Retinal pigment epithelial cell (primary cell): ENCODE data around the gene ACOXL.

Source experiments
- DNase-seq: peaks from one replicate; pipeline ENCODE4 v3.0.0-alpha.2; 2010; ENCODE audit warnings: low read depth
- H3K4me3 ChIP-seq: 2 replicates; pipeline ENCODE4 v1.5.1; 2011; ENCODE audit warnings: mild to moderate bottlenecking, low read length, control low read depth, moderate library complexity
- TF ChIP-seq, protein P1 (sequence below): conservative IDR thresholded peaks from 2 replicates; pipeline ENCODE4 v1.5.1; 2011; ENCODE audit warnings: low read depth, low read length, control low read depth, inconsistent platforms

The ACOXL gene

DNA sequence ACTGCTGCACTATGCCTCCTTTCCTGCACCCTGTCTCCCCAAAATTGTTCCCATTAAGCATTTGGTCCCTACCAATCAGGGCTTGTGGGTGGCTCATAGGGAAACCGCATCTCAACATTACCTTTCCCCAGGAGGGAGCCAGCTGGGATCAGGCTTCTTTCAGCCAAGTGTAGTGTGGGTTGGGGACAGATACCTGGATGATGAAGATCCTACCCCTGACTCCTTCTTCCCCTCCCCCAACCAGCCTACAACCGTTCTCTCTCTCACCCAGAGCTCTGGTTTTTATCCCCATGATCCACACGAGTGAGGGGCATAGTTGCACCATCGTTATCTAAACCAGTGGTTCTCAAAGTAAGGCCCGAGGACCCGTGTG, 40.0 kb downstream of the ACOXL start:
- no peak overlapping the region for H3K4me3 ChIP-seq
- DNase-seq, result no peak
- TF ChIP-seq, protein P1, sequence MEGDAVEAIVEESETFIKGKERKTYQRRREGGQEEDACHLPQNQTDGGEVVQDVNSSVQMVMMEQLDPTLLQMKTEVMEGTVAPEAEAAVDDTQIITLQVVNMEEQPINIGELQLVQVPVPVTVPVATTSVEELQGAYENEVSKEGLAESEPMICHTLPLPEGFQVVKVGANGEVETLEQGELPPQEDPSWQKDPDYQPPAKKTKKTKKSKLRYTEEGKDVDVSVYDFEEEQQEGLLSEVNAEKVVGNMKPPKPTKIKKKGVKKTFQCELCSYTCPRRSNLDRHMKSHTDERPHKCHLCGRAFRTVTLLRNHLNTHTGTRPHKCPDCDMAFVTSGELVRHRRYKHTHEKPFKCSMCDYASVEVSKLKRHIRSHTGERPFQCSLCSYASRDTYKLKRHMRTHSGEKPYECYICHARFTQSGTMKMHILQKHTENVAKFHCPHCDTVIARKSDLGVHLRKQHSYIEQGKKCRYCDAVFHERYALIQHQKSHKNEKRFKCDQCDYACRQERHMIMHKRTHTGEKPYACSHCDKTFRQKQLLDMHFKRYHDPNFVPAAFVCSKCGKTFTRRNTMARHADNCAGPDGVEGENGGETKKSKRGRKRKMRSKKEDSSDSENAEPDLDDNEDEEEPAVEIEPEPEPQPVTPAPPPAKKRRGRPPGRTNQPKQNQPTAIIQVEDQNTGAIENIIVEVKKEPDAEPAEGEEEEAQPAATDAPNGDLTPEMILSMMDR, result no peak

DNA sequence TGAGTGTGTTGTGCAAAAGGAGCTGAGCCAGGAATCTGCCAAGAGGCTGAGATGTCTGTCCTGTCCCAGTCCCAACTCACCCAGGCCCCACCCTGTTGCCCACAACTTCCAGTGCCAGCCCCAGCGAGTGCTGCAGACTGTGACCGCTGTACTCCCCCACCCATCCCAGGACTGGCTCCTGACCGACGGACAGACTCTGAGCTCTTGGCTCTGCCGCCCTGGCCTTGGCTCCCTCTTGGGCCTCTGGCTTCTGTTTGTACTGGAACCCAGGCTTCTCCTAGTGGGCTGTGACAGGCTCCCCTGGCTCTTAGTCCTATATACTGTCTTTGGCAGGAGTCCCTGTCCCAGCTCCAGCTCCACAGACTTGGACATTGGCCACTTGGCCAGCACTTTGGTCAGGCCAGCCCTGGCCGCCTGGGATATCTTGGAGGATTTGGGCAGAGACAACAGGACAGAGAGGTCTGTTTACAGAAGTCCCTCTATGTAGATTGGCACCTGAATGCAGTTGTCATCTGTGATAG, 41.1 kb downstream of the ACOXL start:
- no peak for DNase-seq
- H3K4me3 ChIP-seq, result no peak overlapping the region
- TF ChIP-seq, protein P1, result no peak

DNA sequence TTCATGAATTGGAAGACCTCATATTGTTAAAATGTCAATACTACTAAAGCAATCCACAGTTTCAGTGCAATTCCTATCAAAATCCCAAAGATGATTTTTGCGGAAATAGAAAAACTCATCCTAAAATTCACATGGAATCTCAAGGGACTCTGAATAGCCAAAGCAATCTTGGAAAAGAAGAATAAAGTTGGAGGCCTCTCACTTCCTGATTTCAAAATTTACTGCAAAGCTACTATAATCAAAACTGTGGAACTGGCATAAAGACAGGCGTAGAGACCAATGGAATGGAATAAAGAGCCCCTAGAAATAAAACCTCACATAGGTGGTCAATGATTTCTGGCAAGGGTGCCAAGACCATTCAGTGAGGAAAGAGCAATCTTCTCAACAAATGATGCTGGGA, 42.3 kb downstream of the ACOXL start:
- no peak overlapping the region for H3K4me3 ChIP-seq
- no peak for DNase-seq
- TF ChIP-seq, protein P1, result no peak

DNA sequence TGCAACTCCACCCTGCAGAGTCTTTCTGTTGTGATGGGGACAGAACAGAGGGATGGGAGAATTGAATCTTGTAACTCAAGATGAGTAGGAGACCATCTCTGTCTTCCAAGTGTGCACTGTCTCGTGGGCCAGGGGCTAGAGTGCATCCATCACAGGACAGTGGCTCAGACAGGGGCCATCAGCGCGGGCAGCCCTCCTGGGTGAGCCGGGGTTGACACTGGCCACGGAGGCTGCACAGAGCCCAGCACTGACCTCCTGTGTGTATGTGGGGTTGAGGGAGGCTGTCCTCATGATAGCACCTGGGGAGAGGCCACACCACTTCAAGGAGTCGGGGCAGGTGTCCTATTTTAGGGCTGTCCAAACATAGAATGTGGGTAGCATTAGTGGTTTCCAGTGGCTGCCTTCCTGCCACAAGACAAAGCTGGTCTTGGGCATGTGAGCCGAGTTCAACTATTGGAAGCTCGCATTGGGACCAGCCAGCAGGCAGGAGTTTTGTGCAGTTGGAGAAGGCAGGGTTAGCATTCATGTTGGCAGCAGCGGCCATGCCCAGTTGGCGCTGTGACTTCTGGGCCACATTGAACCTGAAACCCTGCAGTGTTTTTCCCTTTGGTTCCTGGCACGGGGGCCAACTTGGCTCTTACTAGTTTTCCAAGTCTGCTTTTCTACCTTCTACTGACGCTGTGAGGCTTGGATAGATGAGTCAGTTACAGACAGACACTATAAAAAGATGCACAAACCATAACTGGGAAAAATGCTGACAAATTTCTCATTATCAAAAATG, 45.3 kb downstream of the ACOXL start:
- TF ChIP-seq, protein P1, result no peak
- no peak overlapping the region for H3K4me3 ChIP-seq
- DNase-seq, result no peak

DNA sequence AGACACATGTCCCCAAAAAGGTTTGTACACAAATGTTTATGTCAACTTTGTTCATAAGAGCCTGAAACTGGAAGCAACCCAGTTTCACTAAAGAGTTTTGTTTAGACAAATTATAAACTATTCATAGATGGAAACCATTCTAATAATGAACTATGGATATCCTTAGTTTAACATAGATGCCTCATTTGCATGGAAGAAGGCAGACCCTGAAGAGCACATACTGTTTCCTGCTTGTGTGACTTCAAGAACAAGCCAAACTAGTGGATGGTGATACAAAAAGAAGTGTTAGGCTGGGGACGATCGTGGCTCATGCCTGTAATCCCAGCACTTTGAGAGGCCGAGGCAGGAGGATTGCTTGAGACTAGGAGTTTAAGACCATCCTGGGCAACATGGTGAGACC, 48.1 kb downstream of the ACOXL start:
- H3K4me3 ChIP-seq, result no peak overlapping the region
- DNase-seq, result no peak
- TF ChIP-seq, protein P1, result no peak

DNA sequence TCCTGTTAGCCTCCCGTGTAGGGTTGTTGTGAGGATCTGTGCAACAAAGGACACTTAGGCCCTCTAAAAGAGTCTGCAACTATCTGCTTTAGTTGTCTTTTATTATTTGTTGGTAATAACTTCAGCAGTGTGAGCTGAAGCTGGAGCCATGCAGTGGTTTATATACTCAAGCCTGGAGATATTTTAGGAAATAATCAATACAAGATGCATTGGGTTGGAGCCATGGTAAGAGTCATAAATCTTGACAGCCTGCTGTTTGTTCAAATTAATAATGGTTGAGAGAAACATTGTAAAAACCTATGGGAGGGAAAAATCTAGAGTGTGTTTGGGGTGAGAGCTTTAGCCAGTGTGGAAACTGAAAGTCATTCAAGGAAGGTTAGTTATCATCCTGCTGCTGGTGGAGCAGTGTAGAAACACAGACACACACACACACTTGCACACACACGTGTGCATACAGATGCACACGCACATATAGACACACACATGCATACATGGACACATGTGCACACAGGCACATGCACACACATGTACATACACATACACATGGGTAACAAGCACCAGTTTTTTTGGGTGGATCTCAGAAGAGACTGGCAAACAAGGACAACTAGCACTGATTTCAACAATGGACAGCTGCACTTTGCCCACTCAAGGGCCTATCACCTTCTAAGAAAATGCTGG, 51.0 kb downstream of the ACOXL start:
- TF ChIP-seq, protein P1, result no peak
- H3K4me3 ChIP-seq, result no peak overlapping the region
- DNase-seq, result no peak
